H9 (cell line): Measurements from ENCODE around the gene MMEL1. TPM values are rescaled to one million over a fixed set of nuclear protein-coding genes. Genes with fewer than 3 reads are reported as not detected.
A peak's percentile ranks its signal among the peaks of the same experiment; 100 is the strongest.

Experiments
- DNase-seq: peaks from one replicate; pipeline ENCODE4 v3.0.0-alpha.2; 2017
- H2AFZ ChIP-seq: one replicate; pipeline ENCODE4 v1.6.1; 2013; ENCODE audit warnings: mild to moderate bottlenecking, low read length, control low read depth, moderate library complexity
- H2AK5ac ChIP-seq: 2 replicates; pipeline ENCODE4 v1.6.1; 2013; ENCODE audit warnings: low read length, control low read depth, mixed read lengths; ENCODE audit not compliant: insufficient read length
- H2BK120ac ChIP-seq: one replicate; pipeline ENCODE4 v1.6.1; 2013; ENCODE audit warnings: low read depth, mild to moderate bottlenecking, low read length, control low read depth, inconsistent platforms; ENCODE audit not compliant: poor library complexity, severe bottlenecking
- H2BK12ac ChIP-seq: 2 replicates; pipeline ENCODE4 v1.6.1; 2013; ENCODE audit warnings: low read length, control low read depth, mixed read lengths, low read depth; ENCODE audit not compliant: insufficient read length
- H2BK15ac ChIP-seq: 2 replicates; pipeline ENCODE4 v1.6.1; 2013; ENCODE audit warnings: low read depth, low read length, control low read depth
- H2BK20ac ChIP-seq: one replicate; pipeline ENCODE4 v1.6.1; 2013; ENCODE audit warnings: low read depth, mild to moderate bottlenecking, low read length, control low read depth, inconsistent platforms; ENCODE audit not compliant: poor library complexity, severe bottlenecking
- H2BK5ac ChIP-seq: 2 replicates; pipeline ENCODE4 v1.6.1; 2013; ENCODE audit warnings: low read length, control low read depth, mixed read lengths; ENCODE audit not compliant: insufficient read length
- H3K14ac ChIP-seq: 2 replicates; pipeline ENCODE4 v1.6.1; 2013; ENCODE audit warnings: low read length, control low read depth; ENCODE audit not compliant: insufficient read depth
- H3K18ac ChIP-seq: 2 replicates; pipeline ENCODE4 v1.6.1; 2013; ENCODE audit warnings: low read depth, mild to moderate bottlenecking, mixed read lengths, low read length, control low read depth; ENCODE audit not compliant: insufficient read length
- H3K23ac ChIP-seq: 2 replicates; pipeline ENCODE4 v1.6.1; 2013; ENCODE audit warnings: low read length, control low read depth, mixed read lengths, low read depth; ENCODE audit not compliant: insufficient read length
- H3K23me2 ChIP-seq: 2 replicates; pipeline ENCODE4 v1.6.1; 2013; ENCODE audit warnings: low read depth, mild to moderate bottlenecking, mixed read lengths, low read length, control low read depth; ENCODE audit not compliant: insufficient read length, poor library complexity, severe bottlenecking
- H3K27ac ChIP-seq: 2 replicates; pipeline ENCODE4 v1.5.1; 2013; ENCODE audit warnings: low read length, control low read depth, mixed read lengths, low read depth; ENCODE audit not compliant: insufficient read length
- H3K27me3 ChIP-seq: 2 replicates; pipeline ENCODE4 v1.6.1; 2013; ENCODE audit warnings: low read length, control low read depth, inconsistent platforms; ENCODE audit not compliant: insufficient read depth
- H3K4ac ChIP-seq: 2 replicates; pipeline ENCODE4 v1.6.1; 2013; ENCODE audit warnings: low read depth, mild to moderate bottlenecking, control low read depth, inconsistent platforms, low read length, moderate library complexity
- H3K4me1 ChIP-seq: 2 replicates; pipeline ENCODE4 v1.6.1; 2013; ENCODE audit warnings: low read length, control low read depth, inconsistent platforms; ENCODE audit not compliant: insufficient read depth
- H3K4me2 ChIP-seq: 2 replicates; pipeline ENCODE4 v1.6.1; 2013; ENCODE audit warnings: low read length, control low read depth, mixed read lengths; ENCODE audit not compliant: insufficient read length, insufficient read depth
- H3K56ac ChIP-seq: 2 replicates; pipeline ENCODE4 v1.6.1; 2013; ENCODE audit warnings: low read depth, mild to moderate bottlenecking, mixed read lengths, low read length, control low read depth; ENCODE audit not compliant: insufficient read length
- H3K79me1 ChIP-seq: 2 replicates; pipeline ENCODE4 v1.6.1; 2013; ENCODE audit warnings: low read depth, mild to moderate bottlenecking, moderate library complexity, low read length, control low read depth, inconsistent platforms; ENCODE audit not compliant: insufficient read depth, poor library complexity, severe bottlenecking
- H3K79me2 ChIP-seq: 2 replicates; pipeline ENCODE4 v1.6.1; 2013; ENCODE audit warnings: low read length, control low read depth, inconsistent platforms; ENCODE audit not compliant: insufficient read depth
- H3K9ac ChIP-seq: 2 replicates; pipeline ENCODE4 v1.6.1; 2013; ENCODE audit warnings: low read length, control low read depth, mixed read lengths; ENCODE audit not compliant: insufficient read length; ENCODE audit errors: extremely low read depth
- H3K9me3 ChIP-seq: one replicate; pipeline ENCODE4 v1.6.1; 2013; ENCODE audit warnings: low read depth, low read length, inconsistent platforms; ENCODE audit not compliant: control insufficient read depth
- H3T11ph ChIP-seq: one replicate; pipeline ENCODE4 v1.6.1; 2013; ENCODE audit warnings: mild to moderate bottlenecking, low read length, control low read depth, inconsistent platforms
- H4K20me1 ChIP-seq: one replicate; pipeline ENCODE4 v1.6.1; 2013; ENCODE audit not compliant: control insufficient read depth, insufficient read length, insufficient read depth
- H4K5ac ChIP-seq: 2 replicates; pipeline ENCODE4 v1.6.1; 2013; ENCODE audit warnings: low read depth, mild to moderate bottlenecking, mixed read lengths, low read length, control low read depth; ENCODE audit not compliant: insufficient read length
- H4K8ac ChIP-seq: replicated peaks from 2 replicates; pipeline ENCODE4 v1.6.1; 2013; ENCODE audit warnings: low read length, control low read depth, mixed read lengths, low read depth; ENCODE audit not compliant: insufficient read length
- H4K91ac ChIP-seq: 2 replicates; pipeline ENCODE4 v1.6.1; 2013; ENCODE audit warnings: low read depth, mild to moderate bottlenecking, moderate library complexity, mixed read lengths, low read length, control low read depth; ENCODE audit not compliant: insufficient read length
- H3K27ac Mint-ChIP-seq, 3 experiments: 2 replicates in 2 of 3; 3 replicates in 1 of 3; pipeline ENCODE4 v1.8.0; 2020 to 2021; ENCODE audit warnings: mixed read lengths in 3 of 3, mild to moderate bottlenecking in 1 of 3, moderate library complexity in 1 of 3
- H3K27me3 Mint-ChIP-seq: 2 replicates; pipeline ENCODE4 v1.8.0; 2021; ENCODE audit warnings: low read depth, mild to moderate bottlenecking, moderate library complexity, mixed read lengths
- H3K36me3 Mint-ChIP-seq, 3 experiments: 2 replicates in 2 of 3; 3 replicates in 1 of 3; pipeline ENCODE4 v1.8.0; 2020 to 2021; ENCODE audit warnings: low read depth in 3 of 3, mixed read lengths in 3 of 3; ENCODE audit not compliant: insufficient read depth in 1 of 3
- H3K4me1 Mint-ChIP-seq, 2 experiments: 2 replicates each; pipeline ENCODE4 v1.8.0; 2020; ENCODE audit warnings: mixed read lengths in 2 of 2
- H3K4me3 Mint-ChIP-seq, 2 experiments: 2 replicates in 1 of 2; 3 replicates in 1 of 2; pipeline ENCODE4 v1.8.0; 2020 to 2021; ENCODE audit warnings: mild to moderate bottlenecking in 2 of 2, mixed read lengths in 2 of 2, moderate library complexity in 1 of 2
- H3K9me3 Mint-ChIP-seq, 2 experiments: 2 replicates in 1 of 2; 3 replicates in 1 of 2; pipeline ENCODE4 v1.8.0; 2020; ENCODE audit warnings: mild to moderate bottlenecking in 2 of 2, mixed read lengths in 2 of 2, moderate library complexity in 1 of 2
- CTCF ChIP-seq: fragments of 200-600 bp; sonication (generic); conservative IDR thresholded peaks from 3 replicates; pipeline ENCODE4 v1.8.0; 2021; ENCODE audit warnings: antibody characterized with exemption, mild to moderate bottlenecking
- WGBS: extraction: QIAGEN DNeasy Blood & Tissue Kit; methylation state at CpG from one replicate; pipeline ENCODE4 v1.1.7; 2013; ENCODE audit warnings: missing lambda C conversion rate, low lambda C conversion rate, mixed read lengths; ENCODE audit not compliant: insufficient read length; ENCODE audit errors: extremely low coverage; 5-methylcytosine and 5-hydroxymethylcytosine counted together
- total RNA-seq: library from RNA; stranded (reverse); gene quantifications from 2 replicates; pipeline ENCODE4 v1.2.1, GENCODE V29; 2021

MMEL1 gene
- total RNA-seq, 1 experiment from 2014 or later, result 0.42 TPM

GRCh38 chr1:2587071-2587859 is 45.6 kb downstream of the MMEL1 start:
- no peak for DNase-seq
- H3K14ac ChIP-seq, result peak overlapping the region; percentile 84
- no peak for TF ChIP-seq CTCF
- Mint-ChIP-seq H3K36me3 (peaks cover 8 to 24% (median 13%) of the 10 kb centered on the region in 3 experiments), H3K27me3 (peaks cover 2% of the 10 kb centered on the region; the same call in 1 of the 2 replicates), H3K27ac (no peak overlapping the region), H3K9me3 (peaks cover 4 to 11% of the 10 kb centered on the region in 2 experiments; a peak in 3 of 5 replicates), H3K4me3 (peak overlapping the region; percentile 80 to 85), H3K4me1 (peaks cover 22 to 23% of the 10 kb centered on the region in 2 experiments)
- H2BK15ac ChIP-seq, result no peak overlapping the region
- no peak overlapping the region for H2AK5ac ChIP-seq
- no peaks in the 10 kb centered on the region for H3K27me3 ChIP-seq
- no peaks in the 10 kb centered on the region; the same call in 1 of the 2 replicates for H3K4me1 ChIP-seq
- H3K9me3 ChIP-seq, result no peaks in the 10 kb centered on the region
- peak overlapping the region; percentile 44 for H3K4me2 ChIP-seq
- H2BK120ac ChIP-seq, result no peak overlapping the region
- H3K23ac ChIP-seq, result no peak overlapping the region
- peaks cover 10% of the 10 kb centered on the region for H3K23me2 ChIP-seq
- H3K79me2 ChIP-seq, result no peaks in the 10 kb centered on the region
- H4K8ac ChIP-seq, result no peak overlapping the region
- no peaks in the 10 kb centered on the region for H4K20me1 ChIP-seq
- H3K79me1 ChIP-seq, result no peaks in the 10 kb centered on the region
- H2BK12ac ChIP-seq, result no peak overlapping the region
- no peak overlapping the region for H3T11ph ChIP-seq
- H2BK20ac ChIP-seq, result no peak overlapping the region
- no CpG with 5 or more reads among the region's 52 CpGs for WGBS
- H3K27ac ChIP-seq, result no peak overlapping the region
- H3K9ac ChIP-seq, result no peak overlapping the region
- no peak overlapping the region for H4K5ac ChIP-seq
- no peak overlapping the region for H3K4ac ChIP-seq
- H4K91ac ChIP-seq, result no peak overlapping the region
- no peak overlapping the region for H2AFZ ChIP-seq
- H3K18ac ChIP-seq, result no peak overlapping the region
- H2BK5ac ChIP-seq, result no peak overlapping the region
- no peak overlapping the region for H3K56ac ChIP-seq
